Upper lobe of right lung (tissue), 1 donor: ENCODE results near the gene MEIS2. TPM values are rescaled to one million over a fixed set of nuclear protein-coding genes. Genes with fewer than 3 reads are reported as not detected.

Experiments used
- ATAC-seq: fragments of 200-7000 bp; cut with Tn5 transposase; one replicate; pipeline ENCODE4 v1.9.1; 2020; ENCODE audit warnings: mild to moderate bottlenecking, moderate library complexity
- DNase-seq: peaks from one replicate; pipeline ENCODE4 v3.0.0-alpha.2; 2020
- H3K27ac ChIP-seq: fragments of 200-600 bp; one replicate; pipeline ENCODE4 v1.8.0; 2022
- H3K27me3 ChIP-seq: fragments of 200-600 bp; one replicate; pipeline ENCODE4 v1.8.0; 2022; ENCODE audit warnings: mild to moderate bottlenecking
- H3K36me3 ChIP-seq: fragments of 200-600 bp; one replicate; pipeline ENCODE4 v1.8.0; 2022
- H3K4me1 ChIP-seq: fragments of 200-600 bp; one replicate; pipeline ENCODE4 v1.8.0; 2022
- H3K4me3 ChIP-seq: fragments of 200-600 bp; one replicate; pipeline ENCODE4 v1.8.0; 2022; ENCODE audit warnings: mild to moderate bottlenecking
- H3K9me3 ChIP-seq: fragments of 200-600 bp; one replicate; pipeline ENCODE4 v1.8.0; 2022
- intact Hi-C: fragments of 100-400 bp; cut with DNase I; formaldehyde crosslinking; loops from one replicate; pipeline ENCODE4 v1.11.0; 2022
- microRNA-seq: library from miRNA; unstranded; fragments of <30 nt; microRNA quantifications from one replicate; pipeline ENCODE4 v1.2.0, GENCODE V29; 2020; ENCODE audit warnings: borderline microRNAs expressed
- total RNA-seq: library from RNA; stranded (reverse); fragmentation: NEBNext Ultra II Directional; extraction: Animal tissue kit (Norgen Biotek cat#: 25700); gene quantifications from one replicate; pipeline ENCODE4 v1.2.1, GENCODE V29; 2021
- TF ChIP-seq, protein P1 (sequence below): fragments of 200-600 bp; IDR thresholded peaks from one replicate; pipeline ENCODE4 v1.8.0; 2022; ENCODE audit warnings: antibody characterized with exemption
- donor health status: DM: no; HTN: yes; CAD: no; lungs with severe emphysema.

The MEIS2 gene
- total RNA-seq, 1 donor from 2014 or later = 26.7 TPM

DNA sequence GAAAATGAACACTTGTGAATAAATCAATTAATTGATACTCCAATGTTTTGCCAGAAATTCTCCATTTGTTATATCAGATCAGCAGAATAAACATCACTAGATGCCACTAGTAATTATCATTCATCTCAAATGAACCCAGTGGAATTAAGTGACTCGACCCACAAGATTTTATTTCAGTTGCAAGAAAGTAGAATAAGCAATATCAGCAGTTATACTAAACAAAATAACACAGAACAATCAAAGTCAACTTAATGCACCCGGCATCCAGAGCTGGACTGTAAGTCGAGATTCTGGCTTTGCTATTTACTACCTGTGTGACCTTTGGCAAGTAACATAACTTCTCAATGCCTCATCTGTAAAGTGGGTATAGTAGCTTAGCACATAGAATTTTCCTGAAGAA is 256.5 kb downstream of the MEIS2 start:
- TF ChIP-seq, protein P1, sequence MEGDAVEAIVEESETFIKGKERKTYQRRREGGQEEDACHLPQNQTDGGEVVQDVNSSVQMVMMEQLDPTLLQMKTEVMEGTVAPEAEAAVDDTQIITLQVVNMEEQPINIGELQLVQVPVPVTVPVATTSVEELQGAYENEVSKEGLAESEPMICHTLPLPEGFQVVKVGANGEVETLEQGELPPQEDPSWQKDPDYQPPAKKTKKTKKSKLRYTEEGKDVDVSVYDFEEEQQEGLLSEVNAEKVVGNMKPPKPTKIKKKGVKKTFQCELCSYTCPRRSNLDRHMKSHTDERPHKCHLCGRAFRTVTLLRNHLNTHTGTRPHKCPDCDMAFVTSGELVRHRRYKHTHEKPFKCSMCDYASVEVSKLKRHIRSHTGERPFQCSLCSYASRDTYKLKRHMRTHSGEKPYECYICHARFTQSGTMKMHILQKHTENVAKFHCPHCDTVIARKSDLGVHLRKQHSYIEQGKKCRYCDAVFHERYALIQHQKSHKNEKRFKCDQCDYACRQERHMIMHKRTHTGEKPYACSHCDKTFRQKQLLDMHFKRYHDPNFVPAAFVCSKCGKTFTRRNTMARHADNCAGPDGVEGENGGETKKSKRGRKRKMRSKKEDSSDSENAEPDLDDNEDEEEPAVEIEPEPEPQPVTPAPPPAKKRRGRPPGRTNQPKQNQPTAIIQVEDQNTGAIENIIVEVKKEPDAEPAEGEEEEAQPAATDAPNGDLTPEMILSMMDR = no peak
- DNase-seq = no peak
- intact Hi-C loops = no loop called here

DNA sequence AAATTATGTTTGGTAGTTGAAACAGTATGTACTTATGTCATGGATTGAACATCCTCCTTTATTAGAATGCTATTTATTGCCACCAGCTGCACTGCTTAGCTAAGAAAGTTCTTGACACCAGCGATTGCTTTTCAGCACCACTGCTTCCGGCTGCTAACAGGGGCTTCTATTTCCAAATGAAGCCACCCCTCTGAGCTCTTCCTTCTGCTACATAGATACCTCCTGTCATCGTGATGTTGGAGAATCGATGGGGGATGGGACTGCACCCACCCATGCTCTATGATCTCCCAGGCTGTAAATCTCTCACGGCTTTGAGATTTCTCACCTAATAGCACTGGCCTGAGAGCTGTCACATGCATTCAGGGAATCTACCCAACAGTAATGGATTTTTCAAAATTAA is 259.2 kb downstream of the MEIS2 start:
- Histone ChIP-seq H3K4me3 (no peak overlapping the region), H3K27ac (no peak overlapping the region), H3K36me3 (no peaks in the 10 kb centered on the region), H3K9me3 (no peaks in the 10 kb centered on the region), H3K27me3 (peaks cover 4% of the 10 kb centered on the region), H3K4me1 (no peaks in the 10 kb centered on the region)
- TF ChIP-seq, protein P1 = no peak
- ATAC-seq (no peak), DNase-seq (no peak)
- intact Hi-C loops = no loop called here

More for the DNA sequence above, 256.5 kb downstream of the MEIS2 start:
- Histone ChIP-seq H3K9me3 (no peaks in the 10 kb centered on the region), H3K4me3 (no peak overlapping the region), H3K27ac (no peak overlapping the region), H3K36me3 (no peaks in the 10 kb centered on the region), H3K4me1 (no peaks in the 10 kb centered on the region), H3K27me3 (peaks cover 4% of the 10 kb centered on the region)
- no peak for ATAC-seq

Small RNA genes within 50 kb of the gene (microRNA-seq; reads per million reads assigned to microRNA genes)
- gene MIR8063 = not detected
